HepG2 (cell line): Measurements from ENCODE around the gene ADGRL3. TPM values are rescaled to one million over a fixed set of nuclear protein-coding genes. Genes with fewer than 3 reads are reported as not detected.

Experiments used
- ATAC-seq: fragments of 200-7000 bp; cut with Tn5 transposase; 3 replicates; pipeline ENCODE4 v1.9.1; 2020; ENCODE audit warnings: mild to moderate bottlenecking, moderate library complexity
- BruUV-seq: library from RNA; stranded (reverse); fragments of 400-500 nt; replicated peaks from 2 replicates; lab custom pipeline; 2021; lab: Mats Ljungman, UMichigan
- CTCF ChIA-PET: fragments of 300-600 bp; formaldehyde crosslinking; extraction: SDS; loops from one replicate; lab custom pipeline; 2021; ENCODE audit warnings: low total read pairs, inconsistent platforms, low intra/inter-chr PET ratio; lab: Yijun Ruan, JAX
- POLR2A ChIA-PET: fragments of 350-600 bp; sonication (Branson Sonifier 250); formaldehyde crosslinking; loops from one replicate; lab custom pipeline; 2020; ENCODE audit warnings: antibody characterized with exemption, inconsistent platforms; lab: Yijun Ruan, JAX
- DNase-seq: peaks from one replicate; pipeline ENCODE4 v3.0.0-alpha.2; 2015; ENCODE audit warnings: low spot score
- FAIRE-seq: peaks from 3 replicates; lab custom pipeline; 2011; peaks lifted over from hg19 to GRCh38; lab: Jason Lieb, UNC
- H2AFZ ChIP-seq: one replicate; pipeline ENCODE4 v1.6.1; 2011; ENCODE audit warnings: low read length, inconsistent platforms
- H3K27ac ChIP-seq: fragments of 300-600 bp; 3 replicates; pipeline ENCODE4 v1.8.0; 2011; ENCODE audit warnings: mixed run types, mild to moderate bottlenecking, mixed read lengths, low read length, inconsistent platforms; ENCODE audit not compliant: insufficient read depth; ENCODE audit errors: extremely low read length
- H3K27me3 ChIP-seq, 2 experiments: fragments of 200-600 bp in 1 of 2; 2 replicates in 1 of 2; 3 replicates in 1 of 2; pipeline versions ENCODE4 v1.6.0 to v1.8.0; 2011; ENCODE audit warnings: low read length in 2 of 2, mild to moderate bottlenecking in 2 of 2, moderate library complexity in 2 of 2, inconsistent platforms in 1 of 2; ENCODE audit not compliant: insufficient read depth in 2 of 2, control insufficient read depth in 1 of 2
- H3K36me3 ChIP-seq, 2 experiments: fragments of 200-600 bp in 1 of 2; replicated peaks in 1 of 2; 2 replicates in 1 of 2; 3 replicates in 1 of 2; pipeline versions ENCODE4 v1.5.1 to v1.8.0; 2011; ENCODE audit warnings: low read length in 2 of 2, inconsistent platforms in 1 of 2; ENCODE audit not compliant: insufficient read depth in 2 of 2, control insufficient read depth in 1 of 2
- H3K4me1 ChIP-seq: 2 replicates; pipeline ENCODE4 v1.5.1; 2012; ENCODE audit warnings: low read length, inconsistent platforms; ENCODE audit not compliant: insufficient read depth
- H3K4me2 ChIP-seq: 2 replicates; pipeline ENCODE4 v1.6.0; 2011; ENCODE audit warnings: low read depth, low read length, inconsistent platforms
- H3K4me3 ChIP-seq, 3 experiments: fragments of 200-600 bp in 1 of 3; sonication (generic), shearing (Covaris generic) in 1 of 3; replicated peaks in 1 of 3; 2 replicates each; pipeline ENCODE4 v1.5.1; 2011 to 2016; ENCODE audit warnings: low read length in 3 of 3, inconsistent platforms in 2 of 3, low read depth in 2 of 3, mild to moderate bottlenecking in 2 of 3, control low read depth in 1 of 3, mixed read lengths in 1 of 3; ENCODE audit not compliant: insufficient read depth in 1 of 3
- H3K79me2 ChIP-seq: one replicate; pipeline ENCODE4 v1.6.1; 2011; ENCODE audit warnings: low read length, inconsistent platforms; ENCODE audit not compliant: insufficient read depth
- H3K9ac ChIP-seq: 2 replicates; pipeline ENCODE4 v1.6.0; 2011; ENCODE audit warnings: mild to moderate bottlenecking, low read depth, low read length, inconsistent platforms; ENCODE audit not compliant: insufficient read depth
- H3K9me3 ChIP-seq: 2 replicates; pipeline ENCODE4 v1.5.1; 2012; ENCODE audit warnings: mild to moderate bottlenecking, low read length
- H4K20me1 ChIP-seq: 2 replicates; pipeline ENCODE4 v1.6.0; 2011; ENCODE audit warnings: inconsistent platforms, mild to moderate bottlenecking, low read length, moderate library complexity; ENCODE audit not compliant: insufficient read depth
- CSRNP2 ChIP-seq: sonication (generic); formaldehyde crosslinking; conservative IDR thresholded peaks from 2 replicates; pipeline ENCODE4 v1.8.0; 2022; ENCODE audit warnings: low read depth, missing genetic modification reagents
- DNMT1 ChIP-seq: sonication (generic); formaldehyde crosslinking; IDR thresholded peaks from 2 replicates; pipeline ENCODE4 v1.5.1; 2020; ENCODE audit warnings: mild to moderate bottlenecking, missing genetic modification reagents
- GMEB2 ChIP-seq: IDR thresholded peaks from 2 replicates; pipeline ENCODE4 v1.6.1; 2016; ENCODE audit warnings: missing biosample characterization, missing genetic modification reagents, low read depth
- IKZF4 ChIP-seq: sonication (generic); formaldehyde crosslinking; IDR thresholded peaks from 2 replicates; pipeline ENCODE4 v1.5.1; 2020; ENCODE audit warnings: borderline replicate concordance, mild to moderate bottlenecking, low read depth, missing genetic modification reagents; ENCODE audit errors: not compliant biosample characterization
- MTA1 ChIP-seq: sonication (generic); formaldehyde crosslinking; IDR thresholded peaks from 2 replicates; pipeline ENCODE4 v1.4.0; 2020; ENCODE audit warnings: missing genetic modification reagents, mild to moderate bottlenecking, borderline replicate concordance
- NRL ChIP-seq: sonication (generic); formaldehyde crosslinking; IDR thresholded peaks from 2 replicates; pipeline ENCODE4 v1.5.0; 2020; ENCODE audit warnings: missing genetic modification reagents, mild to moderate bottlenecking, moderate library complexity, borderline replicate concordance
- ONECUT2 ChIP-seq: sonication (generic); formaldehyde crosslinking; IDR thresholded peaks from 2 replicates; pipeline ENCODE4 v1.4.0; 2020; ENCODE audit warnings: missing genetic modification reagents
- TSC22D2 ChIP-seq: sonication (generic); formaldehyde crosslinking; IDR thresholded peaks from 2 replicates; pipeline ENCODE4 v1.5.1; 2020; ENCODE audit warnings: missing genetic modification reagents, mild to moderate bottlenecking, borderline replicate concordance
- ZNF569 ChIP-seq: sonication (generic); formaldehyde crosslinking; IDR thresholded peaks from 2 replicates; pipeline ENCODE4 v1.5.0; 2020; ENCODE audit warnings: mild to moderate bottlenecking, missing genetic modification reagents, moderate library complexity, borderline replicate concordance
- ZNF616 ChIP-seq: sonication (generic); formaldehyde crosslinking; IDR thresholded peaks from 2 replicates; pipeline ENCODE4 v1.5.0; 2020; ENCODE audit warnings: low read depth, mild to moderate bottlenecking, missing genetic modification reagents
- ZNF782 ChIP-seq: sonication (generic); formaldehyde crosslinking; IDR thresholded peaks from 2 replicates; pipeline ENCODE4 v1.4.0; 2020; ENCODE audit warnings: missing genetic modification reagents, mild to moderate bottlenecking, borderline replicate concordance
- WGBS: methylation state at CpG from one replicate; pipeline ENCODE4 v1.1.6; 2017; ENCODE audit warnings: low lambda C conversion rate; 5-methylcytosine and 5-hydroxymethylcytosine counted together
- in situ Hi-C: cut with HindIII; loops from 2 replicates; pipeline ENCODE4 v1.10.0; 2017; ENCODE audit warnings: low pct_unique_long_range_greater_than_20kb; ENCODE audit not compliant: extremely low pct_ligation_motif_present
- intact Hi-C: fragments of 100-400 bp; cut with micrococcal nuclease; formaldehyde crosslinking; loops from one replicate; pipeline ENCODE4 v1.10.0; 2022; ENCODE audit not compliant: unreplicated experiment
- polyA plus RNA-seq, 8 experiments: library from polyadenylated mRNA; depleted of rRNA in 3 of 8; stranded (reverse) in 7 of 8; unstranded in 1 of 8; fragments of >200 nt; fragmentation: Illumina TruSeq in 4 of 8; extraction: Trizol in 4 of 8; gene quantifications; 2 replicates each; pipeline versions ENCODE4 v1.2.1 to v1.2.3, GENCODE V29; 2011 to 2016; ENCODE audit warnings: low read depth in 4 of 8, missing spikeins in 1 of 8, mixed read lengths in 1 of 8; ENCODE audit not compliant: insufficient read depth in 1 of 8
- total RNA-seq, 5 experiments: library from RNA; depleted of rRNA; stranded (reverse); fragments of >200 nt; fragmentation: Illumina TruSeq; extraction: Trizol; gene quantifications; 2 replicates each; pipeline ENCODE4 v1.2.3, GENCODE V29; 2016; ENCODE audit warnings: low read depth in 1 of 5

ADGRL3 gene
- total and polyA plus RNA-seq, 2 of the 13 experiments (the other 11 are each of a cell fraction or from before 2014, with no cell fraction given): 0.04 to 0.05 TPM

- intact Hi-C loops (no loop called here), in situ Hi-C loops (no loop called here)
- H3K4me2 ChIP-seq: no peak overlapping the region
- no peaks in the 10 kb centered on the region for H3K36me3 ChIP-seq
- ChIA-PET CTCF (no interaction called here), POLR2A (no interaction called here)
- H3K79me2 ChIP-seq: no peaks in the 10 kb centered on the region
- H3K4me1 ChIP-seq: peaks cover under 1% of the 10 kb centered on the region
- no peaks in the 10 kb centered on the region for H4K20me1 ChIP-seq
- 32% methylated on average over 6 of the region's 6 CpGs for WGBS
- TF ChIP-seq GMEB2 (no peak), TSC22D2 (CRISPR knock-in tag) (no peak), NRL (CRISPR knock-in tag) (no peak), DNMT1 (CRISPR knock-in tag) (no peak), ZNF616 (CRISPR knock-in tag) (no peak), ZNF569 (CRISPR knock-in tag) (no peak), CSRNP2 (no peak), MTA1 (CRISPR knock-in tag) (no peak), ZNF782 (no peak), IKZF4 (CRISPR knock-in tag) (no peak), ONECUT2 (CRISPR knock-in tag) (no peak)
- no peak overlapping the region for H3K4me3 ChIP-seq
- no peak overlapping the region for H2AFZ ChIP-seq
- H3K9me3 ChIP-seq: no peaks in the 10 kb centered on the region
- H3K27ac ChIP-seq: no peak overlapping the region
- no peak for ATAC-seq
- no peaks in the 10 kb centered on the region for H3K27me3 ChIP-seq
- DNase-seq: no peak
- no peak for FAIRE-seq
- BruUV-seq: no TSS peak
- no peak overlapping the region for H3K9ac ChIP-seq
Measured at GRCh38 chr4:61468024-61468720, 268.0 kb downstream of the ADGRL3 start.
